AG04450 (cell line): ENCODE results near the gene TSPYL6. TPM values are rescaled to one million over a fixed set of nuclear protein-coding genes. Genes with fewer than 3 reads are reported as not detected.
"Not testable (repeated sequence)": the region's sequence is repeated elsewhere in the genome, so short reads cannot be mapped to it uniquely, and the experiment has no call there.

Experiments used
- CTCF ChIA-PET: fragments of 300-600, 350-600 bp; formaldehyde crosslinking; extraction: SDS; loops from one replicate; lab custom pipeline; 2022; ENCODE audit warnings: antibody characterized with exemption, inconsistent platforms; lab: Charles Lee
- POLR2A ChIA-PET: fragments of 350-600 bp; formaldehyde crosslinking; extraction: SDS; loops from one replicate; lab custom pipeline; 2021; ENCODE audit warnings: antibody characterized with exemption, inconsistent platforms; lab: Yijun Ruan, JAX
- DNase-seq: peaks from one replicate; pipeline ENCODE4 v3.0.0-alpha.2; 2011; ENCODE audit warnings: low read depth, low spot score
- H3K27ac ChIP-seq: one replicate; pipeline ENCODE4 v1.5.1; 2012; ENCODE audit warnings: low read depth, low read length, control low read depth
- H3K27me3 ChIP-seq: one replicate; pipeline ENCODE4 v1.6.0; 2012; ENCODE audit warnings: low read length; ENCODE audit not compliant: control insufficient read depth, insufficient read depth
- H3K4me3 ChIP-seq: 2 replicates; pipeline ENCODE4 v1.5.1; 2011; ENCODE audit warnings: mild to moderate bottlenecking, low read depth, low read length, control low read depth
- H3K9me3 ChIP-seq: 2 replicates; pipeline ENCODE4 v1.5.1; 2012; ENCODE audit warnings: low read length; ENCODE audit not compliant: control insufficient read depth, insufficient read depth
- polyA plus RNA-seq: library from polyadenylated mRNA; depleted of rRNA; stranded (reverse); fragments of >200 nt; gene quantifications from 2 replicates; pipeline ENCODE4 v1.2.3, GENCODE V29; 2011
- TF ChIP-seq, protein P1 (sequence below): IDR thresholded peaks from 2 replicates; pipeline ENCODE4 v1.5.1; 2011; ENCODE audit warnings: low read depth, low read length, control low read depth, inconsistent platforms

The TSPYL6 gene
- polyA plus RNA-seq, 1 experiment = not detected

DNA sequence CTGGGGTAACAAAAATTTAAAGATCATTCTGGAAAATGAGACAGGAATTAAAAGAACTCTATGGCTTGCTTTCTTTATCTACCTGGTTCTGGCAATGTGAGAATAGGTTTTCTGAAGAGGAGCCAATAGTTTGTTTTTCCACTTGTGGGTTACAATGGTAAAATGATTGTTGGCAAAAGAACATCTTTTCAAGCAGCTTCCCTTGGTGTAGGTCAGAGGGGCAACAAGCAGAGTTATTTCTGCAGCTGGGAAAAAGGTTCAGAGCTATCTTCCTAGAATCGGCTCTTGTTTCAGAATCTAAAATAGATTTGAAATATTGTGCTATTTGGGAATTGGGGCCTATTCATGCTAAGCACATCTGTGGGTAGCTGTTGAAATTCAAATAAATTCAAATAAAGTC is 11.5 kb upstream of the TSPYL6 start:
- ChIA-PET CTCF (no interaction called here), POLR2A (no interaction called here)
- H3K27me3 ChIP-seq = no peaks in the 10 kb centered on the region

GRCh38 chr2:54265081-54265480 is 9.1 kb upstream of the TSPYL6 start:
- DNase-seq, CTCF ChIA-PET, H3K9me3 ChIP-seq, H3K27ac ChIP-seq, POLR2A ChIA-PET, H3K4me3 ChIP-seq, H3K27me3 ChIP-seq: not testable (repeated sequence)

More for the DNA sequence above, 11.5 kb upstream of the TSPYL6 start:
- H3K9me3 ChIP-seq = no peaks in the 10 kb centered on the region; the same call in 1 of the 2 replicates
- DNase-seq = no peak
- no peak overlapping the region for H3K27ac ChIP-seq
- TF ChIP-seq, protein P1, sequence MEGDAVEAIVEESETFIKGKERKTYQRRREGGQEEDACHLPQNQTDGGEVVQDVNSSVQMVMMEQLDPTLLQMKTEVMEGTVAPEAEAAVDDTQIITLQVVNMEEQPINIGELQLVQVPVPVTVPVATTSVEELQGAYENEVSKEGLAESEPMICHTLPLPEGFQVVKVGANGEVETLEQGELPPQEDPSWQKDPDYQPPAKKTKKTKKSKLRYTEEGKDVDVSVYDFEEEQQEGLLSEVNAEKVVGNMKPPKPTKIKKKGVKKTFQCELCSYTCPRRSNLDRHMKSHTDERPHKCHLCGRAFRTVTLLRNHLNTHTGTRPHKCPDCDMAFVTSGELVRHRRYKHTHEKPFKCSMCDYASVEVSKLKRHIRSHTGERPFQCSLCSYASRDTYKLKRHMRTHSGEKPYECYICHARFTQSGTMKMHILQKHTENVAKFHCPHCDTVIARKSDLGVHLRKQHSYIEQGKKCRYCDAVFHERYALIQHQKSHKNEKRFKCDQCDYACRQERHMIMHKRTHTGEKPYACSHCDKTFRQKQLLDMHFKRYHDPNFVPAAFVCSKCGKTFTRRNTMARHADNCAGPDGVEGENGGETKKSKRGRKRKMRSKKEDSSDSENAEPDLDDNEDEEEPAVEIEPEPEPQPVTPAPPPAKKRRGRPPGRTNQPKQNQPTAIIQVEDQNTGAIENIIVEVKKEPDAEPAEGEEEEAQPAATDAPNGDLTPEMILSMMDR = no peak
- H3K4me3 ChIP-seq = no peak overlapping the region

DNA sequence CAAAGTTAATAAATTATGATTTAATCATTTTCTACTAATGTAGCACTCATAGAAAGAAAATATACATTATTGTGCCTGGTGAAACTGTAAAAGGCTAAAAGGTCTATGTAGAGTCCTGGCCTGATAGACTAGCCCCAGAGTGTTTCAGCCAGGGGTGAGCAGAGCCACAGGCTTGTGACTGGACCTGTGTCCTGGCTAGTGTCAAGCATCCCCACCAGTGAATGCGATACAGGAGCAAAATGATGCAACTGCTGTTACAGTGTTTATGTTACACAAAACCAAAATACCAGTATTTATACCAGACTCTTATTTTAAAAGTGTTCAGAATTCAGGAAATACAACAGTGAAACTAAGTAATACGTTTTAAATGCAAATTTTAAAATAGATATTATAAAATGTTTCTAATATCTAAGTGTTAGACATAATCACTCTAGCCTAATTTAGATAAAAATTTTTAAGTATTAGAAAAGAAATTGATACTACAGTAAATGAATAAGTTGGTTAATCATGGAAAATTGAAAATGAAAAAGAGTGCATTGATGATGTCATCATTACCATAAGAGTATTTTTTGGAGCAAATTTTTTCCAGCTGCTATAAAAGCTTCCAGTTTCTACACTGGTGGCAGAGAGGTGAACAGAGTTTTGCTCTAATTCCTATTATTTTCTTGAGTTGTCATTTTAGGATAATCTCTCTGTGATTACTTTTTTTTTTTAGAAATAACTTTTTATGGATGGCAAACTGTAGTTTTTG is 6.2 kb upstream of the TSPYL6 start:
- Histone ChIP-seq H3K4me3 (no peak overlapping the region), H3K27ac (no peak overlapping the region), H3K27me3 (no peaks in the 10 kb centered on the region), H3K9me3 (no peaks in the 10 kb centered on the region; the same call in 1 of the 2 replicates)
- CTCF ChIA-PET = interaction anchor here (0.6 kb wide), 1 partner anchor 161 kb away, joined by 3 read pairs; no protein-coding TSS in a partner anchor
- POLR2A ChIA-PET = no interaction called here
- TF ChIP-seq, protein P1 = no peak
- DNase-seq = no peak

- no peak overlapping the region for H3K4me3 ChIP-seq
- TF ChIP-seq, protein P1 = no peak
- no peaks in the 10 kb centered on the region for H3K27me3 ChIP-seq
- CTCF ChIA-PET = interaction anchor here (0.6 kb wide), 1 partner anchor 160 kb away, joined by 3 read pairs; no protein-coding TSS in a partner anchor
- H3K27ac ChIP-seq = no peak overlapping the region
- POLR2A ChIA-PET = no interaction called here
- no peaks in the 10 kb centered on the region; the same call in 1 of the 2 replicates for H3K9me3 ChIP-seq
- no peak for DNase-seq
Measured at GRCh38 chr2:54261537-54261936, 5.5 kb upstream of the TSPYL6 start.

DNA sequence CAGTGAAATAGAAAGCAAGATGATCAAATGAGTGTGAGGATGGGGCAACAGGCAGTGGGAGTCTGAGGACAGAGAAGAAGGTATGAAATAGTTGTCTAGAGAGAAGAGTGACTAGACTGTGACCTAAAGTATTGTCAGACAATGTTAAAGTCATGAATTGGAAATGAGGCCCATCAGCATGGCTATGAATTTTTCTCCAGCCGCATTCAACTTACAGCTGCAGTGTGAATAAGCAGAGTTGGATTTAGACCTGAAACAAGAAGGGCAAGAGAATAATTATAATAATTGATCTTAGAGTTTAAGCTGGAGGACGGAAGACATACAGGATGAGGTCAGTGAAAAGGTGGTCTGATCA is 4.2 kb upstream of the TSPYL6 start:
- Histone ChIP-seq H3K27me3 (no peaks in the 10 kb centered on the region), H3K27ac (no peak overlapping the region), H3K4me3 (no peak overlapping the region), H3K9me3 (peaks cover 10% of the 10 kb centered on the region; the same call in 1 of the 2 replicates)
- POLR2A ChIA-PET = interaction anchor here (0.6 kb wide), 1 partner anchor 258 kb away, joined by 3 read pairs; no protein-coding TSS in a partner anchor
- no peak for DNase-seq
- TF ChIP-seq, protein P1 = no peak
- CTCF ChIA-PET = no interaction called here
